C4-2B (cell line): Measurements from ENCODE around the gene GNAZ.

Source experiments
- H3K27ac ChIP-seq: fragments of 450-650 bp; 2 replicates; pipeline ENCODE4 v1.5.1; 2017
- ZFX ChIP-seq: fragments of 450-650 bp; IDR thresholded peaks from 2 replicates; pipeline ENCODE4 v1.6.1; 2017
- TF ChIP-seq, protein P1 (sequence below): fragments of 450-650 bp; conservative IDR thresholded peaks from 2 replicates; pipeline ENCODE4 v1.5.1; 2017; ENCODE audit warnings: mild to moderate bottlenecking

Gene GNAZ

DNA sequence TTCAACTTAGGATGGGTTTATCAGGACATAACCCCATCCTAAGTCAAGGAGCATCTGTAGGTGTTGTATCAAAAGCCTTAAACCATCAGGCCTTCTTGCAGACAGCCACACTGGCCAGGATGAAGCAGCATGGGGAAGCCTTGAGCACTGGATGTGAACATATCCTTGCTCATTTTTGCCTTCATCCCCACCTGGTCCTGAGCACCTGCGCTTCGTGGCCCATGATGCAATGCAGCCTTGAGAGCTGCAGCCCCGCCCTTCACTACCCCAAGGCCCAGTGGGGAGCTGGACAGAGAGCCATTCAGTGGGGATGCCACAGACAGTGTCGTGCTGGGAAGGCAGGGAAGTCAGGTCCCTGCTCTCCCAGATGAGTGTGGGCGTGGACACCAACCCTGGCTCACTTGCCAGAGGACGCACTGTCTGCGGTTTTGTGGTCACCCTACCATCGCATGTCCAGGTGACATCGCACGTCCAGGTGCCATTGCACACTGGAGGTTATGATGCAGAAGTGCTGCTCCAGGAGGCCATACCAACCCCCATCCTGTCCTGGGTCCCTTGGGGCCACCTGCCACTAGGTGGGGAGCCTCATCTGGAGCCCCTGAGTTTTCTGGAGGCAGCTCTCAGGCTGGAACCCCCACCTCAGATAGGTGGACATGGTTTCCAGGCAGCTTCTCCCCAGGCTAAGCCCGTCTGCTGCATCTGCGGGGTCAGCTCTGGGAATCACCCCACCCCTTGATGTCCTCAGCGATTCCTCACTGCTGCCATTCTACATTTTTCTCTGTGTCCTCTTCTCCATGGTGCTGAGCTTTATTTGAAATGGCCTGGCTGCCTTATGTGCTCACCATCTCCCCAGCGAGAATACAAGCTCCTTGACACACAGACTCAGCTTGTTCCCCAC lies 14.4 kb downstream of the GNAZ start:
- no peak overlapping the region for H3K27ac ChIP-seq
- TF ChIP-seq ZFX, result no peak
- TF ChIP-seq, protein P1, sequence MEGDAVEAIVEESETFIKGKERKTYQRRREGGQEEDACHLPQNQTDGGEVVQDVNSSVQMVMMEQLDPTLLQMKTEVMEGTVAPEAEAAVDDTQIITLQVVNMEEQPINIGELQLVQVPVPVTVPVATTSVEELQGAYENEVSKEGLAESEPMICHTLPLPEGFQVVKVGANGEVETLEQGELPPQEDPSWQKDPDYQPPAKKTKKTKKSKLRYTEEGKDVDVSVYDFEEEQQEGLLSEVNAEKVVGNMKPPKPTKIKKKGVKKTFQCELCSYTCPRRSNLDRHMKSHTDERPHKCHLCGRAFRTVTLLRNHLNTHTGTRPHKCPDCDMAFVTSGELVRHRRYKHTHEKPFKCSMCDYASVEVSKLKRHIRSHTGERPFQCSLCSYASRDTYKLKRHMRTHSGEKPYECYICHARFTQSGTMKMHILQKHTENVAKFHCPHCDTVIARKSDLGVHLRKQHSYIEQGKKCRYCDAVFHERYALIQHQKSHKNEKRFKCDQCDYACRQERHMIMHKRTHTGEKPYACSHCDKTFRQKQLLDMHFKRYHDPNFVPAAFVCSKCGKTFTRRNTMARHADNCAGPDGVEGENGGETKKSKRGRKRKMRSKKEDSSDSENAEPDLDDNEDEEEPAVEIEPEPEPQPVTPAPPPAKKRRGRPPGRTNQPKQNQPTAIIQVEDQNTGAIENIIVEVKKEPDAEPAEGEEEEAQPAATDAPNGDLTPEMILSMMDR, result no peak

DNA sequence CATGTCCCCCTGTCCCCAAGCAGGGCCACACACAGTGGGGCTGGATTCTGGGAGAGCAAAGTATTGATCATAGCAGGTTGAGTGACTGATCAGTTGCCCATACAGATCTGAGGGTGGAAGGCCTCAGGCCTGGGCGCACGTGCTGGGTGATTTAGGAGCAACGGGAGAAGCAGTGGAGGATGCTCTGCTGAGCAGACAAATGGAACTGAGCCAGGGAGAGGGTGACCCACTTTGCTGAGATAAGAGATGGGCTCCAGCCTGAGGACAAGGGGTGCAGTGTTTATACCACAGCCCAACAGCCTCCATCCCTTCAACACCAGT lies 15.0 kb downstream of the GNAZ start:
- H3K27ac ChIP-seq, result no peak overlapping the region
- no peak for TF ChIP-seq ZFX
- TF ChIP-seq, protein P1, result no peak

DNA sequence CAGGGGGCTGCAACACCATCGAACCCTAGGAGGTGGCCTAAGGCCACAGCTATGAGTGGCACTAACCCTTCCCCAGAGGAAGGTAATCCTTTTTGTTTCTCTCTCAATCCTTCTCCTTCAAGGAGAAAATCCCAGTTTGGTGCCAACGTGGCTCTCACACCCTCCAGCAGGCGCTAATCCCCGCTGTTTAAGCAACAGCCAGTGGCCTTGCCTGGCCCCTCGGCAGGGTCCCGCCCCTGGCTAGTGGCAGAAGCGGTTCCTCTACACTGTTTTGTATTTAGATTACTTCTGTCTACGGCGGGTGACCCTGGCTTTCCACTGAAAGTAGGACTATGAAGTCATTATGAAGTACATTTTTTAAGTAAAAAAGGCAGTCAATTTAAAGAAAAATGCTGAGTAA lies 15.5 kb downstream of the GNAZ start:
- H3K27ac ChIP-seq, result no peak overlapping the region
- TF ChIP-seq, protein P1, result no peak
- no peak for TF ChIP-seq ZFX

DNA sequence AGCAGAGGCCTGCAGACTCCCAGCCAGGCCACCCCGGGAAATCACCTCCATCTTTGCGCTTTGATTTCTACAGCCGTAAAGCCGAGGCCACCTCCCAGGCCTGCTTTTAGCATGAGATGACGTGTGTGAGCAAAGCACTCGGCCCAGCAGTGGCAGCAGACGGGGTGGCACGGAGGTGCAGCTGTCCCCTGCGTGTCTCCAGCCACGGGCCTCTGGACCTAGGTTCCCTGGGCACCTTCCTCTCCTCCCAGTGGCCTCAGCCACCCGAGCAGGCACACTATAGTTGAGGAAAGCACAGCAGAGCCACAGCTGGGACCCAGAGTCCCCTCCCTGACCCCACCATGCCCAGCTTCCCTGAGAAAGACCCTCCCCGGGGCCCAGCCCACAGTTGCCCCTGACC lies 15.9 kb downstream of the GNAZ start:
- no peak for TF ChIP-seq ZFX
- TF ChIP-seq, protein P1, result no peak
- no peak overlapping the region for H3K27ac ChIP-seq

DNA sequence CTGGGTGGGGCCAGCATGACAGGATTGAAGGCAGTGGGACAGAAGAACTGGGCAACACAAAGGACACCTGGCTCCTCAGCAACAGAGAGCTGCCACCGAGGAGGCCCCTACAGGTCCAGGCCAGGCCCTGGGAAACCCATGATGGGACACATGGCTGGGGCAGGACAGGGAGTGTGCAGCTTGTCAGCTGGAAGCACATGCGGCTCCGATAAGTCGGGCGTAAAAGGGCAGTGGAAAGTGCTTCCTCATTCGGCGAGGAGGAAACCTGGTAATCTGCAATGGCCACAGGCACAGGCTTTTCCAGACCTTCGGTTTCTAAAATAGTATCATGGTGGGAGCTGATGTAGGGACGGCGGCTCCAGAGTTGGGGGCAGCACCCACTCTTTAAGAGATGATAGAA lies 16.5 kb downstream of the GNAZ start:
- no peak overlapping the region for H3K27ac ChIP-seq
- no peak for TF ChIP-seq ZFX
- TF ChIP-seq, protein P1, result no peak

DNA sequence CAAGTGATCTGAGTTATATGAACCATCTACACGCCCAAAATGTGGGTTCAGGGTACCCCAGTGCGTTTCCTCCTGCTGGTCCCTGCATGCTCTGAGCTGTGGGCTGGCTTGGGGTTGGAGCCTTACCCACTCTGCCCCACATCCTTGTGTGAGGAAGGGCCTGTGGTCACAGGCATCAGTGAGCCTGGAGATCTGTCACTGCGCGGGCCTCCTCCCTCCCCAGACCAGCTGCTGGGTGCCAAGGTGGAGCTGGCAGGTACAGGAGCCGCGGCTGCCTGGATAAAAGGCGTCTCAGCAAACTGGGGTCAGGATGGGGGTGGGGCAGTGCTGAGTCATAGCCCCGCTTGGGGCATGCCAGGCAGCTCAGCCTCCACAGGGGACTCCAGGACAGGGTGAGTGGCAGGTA lies 17.9 kb downstream of the GNAZ start:
- TF ChIP-seq ZFX, result no peak
- TF ChIP-seq, protein P1, result no peak
- peak overlapping the region; percentile 14; the same call in 1 of the 2 replicates for H3K27ac ChIP-seq

DNA sequence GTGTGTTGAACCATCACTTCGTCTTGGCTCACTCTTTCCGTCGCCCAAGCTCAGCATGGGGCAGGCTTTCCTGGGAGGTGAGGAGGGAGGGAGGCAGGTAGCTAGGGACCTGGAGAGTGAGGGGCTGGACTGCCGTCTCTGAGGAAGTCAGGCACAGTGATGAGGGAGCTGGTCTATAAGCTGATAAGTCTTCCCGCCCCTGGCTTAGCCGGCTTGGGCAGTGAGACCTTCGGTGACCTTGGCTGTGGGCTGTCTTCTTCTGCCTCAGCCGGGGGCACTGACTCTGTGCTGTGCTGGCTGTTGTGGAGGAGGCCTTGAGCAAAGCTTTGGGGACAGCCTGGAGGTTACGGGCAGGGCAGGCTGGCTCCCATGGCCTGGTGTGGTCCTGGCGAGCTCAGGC lies 18.7 kb downstream of the GNAZ start:
- H3K27ac ChIP-seq, result no peak overlapping the region
- TF ChIP-seq, protein P1, result no peak
- TF ChIP-seq ZFX, result no peak
